Parietal lobe (tissue), 1 donor: ENCODE data around the gene FGFR2. TPM values are rescaled to one million over a fixed set of nuclear protein-coding genes. Genes with fewer than 3 reads are reported as not detected.

Experiments
- total RNA-seq: library from RNA; depleted of rRNA; stranded (reverse); fragments of >200 nt; gene quantifications from one replicate; pipeline ENCODE4 v1.2.3, GENCODE V29; 2014

Gene FGFR2
- total RNA-seq, result 77.9 TPM

DNA sequence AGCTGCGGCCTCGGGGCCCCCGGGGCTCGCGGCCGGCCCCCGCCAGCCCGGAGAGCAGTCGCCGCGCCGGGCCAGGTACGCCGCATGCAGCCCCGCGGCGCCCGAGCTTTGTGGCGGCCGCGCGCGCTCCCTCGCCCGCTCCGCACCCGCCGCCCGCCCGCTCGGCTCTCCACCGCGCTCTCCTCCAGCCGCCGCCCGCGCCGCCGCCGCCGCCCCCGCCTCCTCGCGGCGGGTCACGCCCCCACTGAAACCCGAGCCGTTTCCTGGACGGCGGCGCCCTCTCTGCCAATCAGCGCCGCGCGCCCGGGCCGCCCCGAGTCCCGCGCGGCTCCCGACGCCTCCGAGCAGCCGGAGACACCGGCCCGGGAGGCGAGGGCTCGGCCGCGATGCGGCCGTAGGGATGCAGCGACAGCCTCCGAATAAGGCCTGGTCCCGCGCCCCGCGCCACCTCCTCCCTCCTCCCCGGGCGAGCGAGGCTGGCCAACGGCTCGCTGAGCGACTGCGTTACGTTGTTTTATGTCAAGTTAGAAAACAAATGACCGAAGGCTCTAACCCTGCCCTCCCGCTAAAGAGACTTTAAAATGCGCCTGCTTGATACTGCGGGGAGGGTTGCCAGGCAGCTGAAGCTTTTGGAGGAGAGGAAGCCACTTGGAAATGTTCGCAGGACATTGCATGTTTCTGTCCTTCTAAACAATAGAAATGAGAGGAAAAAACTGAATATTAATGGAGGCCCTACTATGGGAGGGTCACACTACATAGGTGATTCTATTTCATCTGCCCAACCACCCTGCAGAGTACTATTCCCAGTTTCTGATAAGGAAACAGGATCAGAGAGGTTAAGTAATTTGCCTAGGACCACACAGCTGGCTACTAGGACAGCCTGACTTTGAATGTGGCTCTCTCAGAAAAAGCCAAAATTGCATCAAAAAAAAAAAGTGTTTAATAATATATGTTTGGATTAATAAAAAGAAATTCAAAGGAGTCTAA is at the start of gene FGFR2:
FGFR2 (minus strand) TSS at position 182 of the 987 bp plus-strand sequence. CDS start 4,627 bp downstream, outside the sequence.

